Progenitor cell of endocrine pancreas (in vitro differentiated cells): ENCODE data around the gene EEF1AKMT1. TPM values are rescaled to one million over a fixed set of nuclear protein-coding genes. Genes with fewer than 3 reads are reported as not detected.

Source experiments
- DNase-seq: peaks from one replicate; pipeline ENCODE4 v3.0.0; 2021; ENCODE audit warnings: low spot score; ENCODE audit not compliant: unreplicated experiment
- H3K27ac Mint-ChIP-seq: 2 replicates; pipeline ENCODE4 v1.8.0; 2021; ENCODE audit warnings: mild to moderate bottlenecking, moderate library complexity, mixed read lengths
- H3K27me3 Mint-ChIP-seq: 2 replicates; pipeline ENCODE4 v1.8.0; 2021; ENCODE audit warnings: mixed read lengths
- H3K36me3 Mint-ChIP-seq: 2 replicates; pipeline ENCODE4 v1.8.0; 2022; ENCODE audit warnings: mixed read lengths; ENCODE audit not compliant: insufficient read depth
- H3K4me1 Mint-ChIP-seq: 2 replicates; pipeline ENCODE4 v1.8.0; 2021; ENCODE audit warnings: low read depth, mixed read lengths
- H3K4me3 Mint-ChIP-seq: 2 replicates; pipeline ENCODE4 v1.8.0; 2021; ENCODE audit warnings: low read depth, mild to moderate bottlenecking, moderate library complexity, mixed read lengths
- H3K9me3 Mint-ChIP-seq: 2 replicates; pipeline ENCODE4 v1.8.0; 2021; ENCODE audit warnings: low read depth, mixed read lengths
- total RNA-seq: library from RNA; stranded (reverse); gene quantifications from 2 replicates; pipeline ENCODE4 v1.2.1, GENCODE V29; 2021
- TF ChIP-seq, protein P1 (sequence below): fragments of 200-600 bp; sonication (generic); IDR thresholded peaks from one replicate; pipeline ENCODE4 v1.5.0; 2021; ENCODE audit warnings: antibody characterized with exemption, mild to moderate bottlenecking; ENCODE audit not compliant: unreplicated experiment

Gene EEF1AKMT1
- total RNA-seq, 1 donor from 2014 or later = 12.9 TPM

DNA sequence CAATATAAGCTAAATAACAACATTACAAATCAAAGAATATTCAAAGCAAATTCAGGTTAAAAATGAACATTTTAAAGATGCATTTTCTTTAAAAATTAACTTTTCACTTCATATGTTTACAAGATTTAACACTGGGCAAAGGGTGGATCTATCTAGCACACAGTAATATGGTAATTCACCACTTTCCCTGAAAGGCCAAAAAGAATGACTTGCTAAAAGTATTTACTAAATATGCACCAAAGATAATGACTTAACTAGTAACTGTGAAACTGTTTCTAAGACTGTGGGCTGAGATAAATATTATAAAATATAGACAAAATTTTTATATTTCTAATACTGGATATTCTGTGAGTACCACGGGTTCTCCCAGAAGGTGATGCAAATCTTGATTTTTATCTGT is 4.5 kb upstream of the EEF1AKMT1 start:
- H3K27me3 Mint-ChIP-seq = no peaks in the 10 kb centered on the region
- no peak for DNase-seq
- TF ChIP-seq, protein P1, sequence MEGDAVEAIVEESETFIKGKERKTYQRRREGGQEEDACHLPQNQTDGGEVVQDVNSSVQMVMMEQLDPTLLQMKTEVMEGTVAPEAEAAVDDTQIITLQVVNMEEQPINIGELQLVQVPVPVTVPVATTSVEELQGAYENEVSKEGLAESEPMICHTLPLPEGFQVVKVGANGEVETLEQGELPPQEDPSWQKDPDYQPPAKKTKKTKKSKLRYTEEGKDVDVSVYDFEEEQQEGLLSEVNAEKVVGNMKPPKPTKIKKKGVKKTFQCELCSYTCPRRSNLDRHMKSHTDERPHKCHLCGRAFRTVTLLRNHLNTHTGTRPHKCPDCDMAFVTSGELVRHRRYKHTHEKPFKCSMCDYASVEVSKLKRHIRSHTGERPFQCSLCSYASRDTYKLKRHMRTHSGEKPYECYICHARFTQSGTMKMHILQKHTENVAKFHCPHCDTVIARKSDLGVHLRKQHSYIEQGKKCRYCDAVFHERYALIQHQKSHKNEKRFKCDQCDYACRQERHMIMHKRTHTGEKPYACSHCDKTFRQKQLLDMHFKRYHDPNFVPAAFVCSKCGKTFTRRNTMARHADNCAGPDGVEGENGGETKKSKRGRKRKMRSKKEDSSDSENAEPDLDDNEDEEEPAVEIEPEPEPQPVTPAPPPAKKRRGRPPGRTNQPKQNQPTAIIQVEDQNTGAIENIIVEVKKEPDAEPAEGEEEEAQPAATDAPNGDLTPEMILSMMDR = no peak
- H3K9me3 Mint-ChIP-seq = no peaks in the 10 kb centered on the region
- no peak overlapping the region for H3K27ac Mint-ChIP-seq
- H3K4me3 Mint-ChIP-seq = no peak overlapping the region
- no peaks in the 10 kb centered on the region for H3K36me3 Mint-ChIP-seq
- peaks cover 2% of the 10 kb centered on the region for H3K4me1 Mint-ChIP-seq

GRCh38 chr13:20776751-20777150 is 3.0 kb upstream of the EEF1AKMT1 start:
- Mint-ChIP-seq H3K27me3 (no peaks in the 10 kb centered on the region), H3K4me1 (peaks cover 11% of the 10 kb centered on the region), H3K27ac (no peak overlapping the region), H3K4me3 (no peak overlapping the region), H3K9me3 (no peaks in the 10 kb centered on the region), H3K36me3 (no peaks in the 10 kb centered on the region)
- no peak for DNase-seq
- TF ChIP-seq, protein P1 = no peak

DNA sequence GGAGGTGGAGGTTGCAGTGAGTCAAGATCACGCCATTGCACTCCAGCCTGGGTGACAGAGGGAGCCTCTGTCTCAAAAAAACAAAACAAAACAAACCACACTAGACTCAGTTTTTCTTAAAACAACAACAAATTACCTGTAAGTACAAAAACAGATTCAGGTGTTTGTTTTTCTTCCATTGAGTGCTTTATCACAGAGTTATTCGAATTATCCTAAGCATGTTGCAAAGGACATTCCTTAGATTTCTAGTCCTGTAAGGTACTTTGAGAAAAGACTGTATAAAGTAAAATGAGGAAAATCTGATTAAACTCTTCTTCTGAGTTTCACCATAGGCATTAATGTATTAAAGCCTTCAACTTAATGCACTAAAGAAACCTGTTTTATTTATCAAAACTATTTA is 2.2 kb upstream of the EEF1AKMT1 start:
- no peak for DNase-seq

GRCh38 chr13:20774746-20775145 is 985 bp upstream of the EEF1AKMT1 start:
- peaks cover 11% of the 10 kb centered on the region for H3K4me1 Mint-ChIP-seq
- H3K4me3 Mint-ChIP-seq = peak overlapping the region; percentile 99
- peaks cover 6% of the 10 kb centered on the region for H3K9me3 Mint-ChIP-seq
- no peaks in the 10 kb centered on the region for H3K27me3 Mint-ChIP-seq
- no peak overlapping the region for H3K27ac Mint-ChIP-seq
- peaks cover 13% of the 10 kb centered on the region for H3K36me3 Mint-ChIP-seq
- no peak for DNase-seq
- TF ChIP-seq, protein P1 = no peak

More for the DNA sequence above, 2.2 kb upstream of the EEF1AKMT1 start:
- no peak overlapping the region for H3K27ac Mint-ChIP-seq
- H3K27me3 Mint-ChIP-seq = no peaks in the 10 kb centered on the region
- H3K9me3 Mint-ChIP-seq = no peaks in the 10 kb centered on the region
- peaks cover 11% of the 10 kb centered on the region for H3K4me1 Mint-ChIP-seq
- H3K4me3 Mint-ChIP-seq = no peak overlapping the region
- TF ChIP-seq, protein P1 = no peak
- H3K36me3 Mint-ChIP-seq = peaks cover 4% of the 10 kb centered on the region

- Mint-ChIP-seq H3K4me1 (peaks cover 11% of the 10 kb centered on the region), H3K27me3 (no peaks in the 10 kb centered on the region), H3K4me3 (peak overlapping the region; percentile 99), H3K36me3 (peaks cover 32% of the 10 kb centered on the region), H3K27ac (peak overlapping the region; percentile 99), H3K9me3 (peaks cover 25% of the 10 kb centered on the region)
- DNase-seq = no peak
- TF ChIP-seq, protein P1 = no peak
These were observed 1.2 kb downstream of the EEF1AKMT1 start for GRCh38 chr13:20772401-20773131.
